ENCODE data around the gene CXCL5.

Gene CXCL5

DNA sequence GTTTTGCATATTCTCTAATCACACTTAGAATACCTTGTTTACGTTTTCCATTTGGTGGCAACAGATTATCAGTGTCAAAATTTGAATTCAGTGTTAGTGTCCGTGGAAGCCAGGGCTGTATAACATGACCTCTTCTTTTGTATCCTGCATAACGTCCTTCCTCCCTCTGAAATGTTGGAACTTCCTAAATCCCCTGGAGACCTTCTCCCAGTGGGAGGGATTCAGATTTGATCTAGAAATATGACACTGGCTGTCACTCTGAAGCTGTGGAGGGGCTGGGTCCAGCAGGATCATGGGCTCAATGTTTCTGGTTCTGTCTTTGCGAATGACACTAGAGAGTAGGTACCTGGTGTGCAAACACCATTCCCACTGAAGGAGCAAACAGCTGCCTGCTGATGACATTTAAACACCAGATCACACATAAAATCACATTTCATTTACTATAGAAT lies 40.9 kb upstream of the CXCL5 start:
- TF ChIP-seq, protein P1, sequence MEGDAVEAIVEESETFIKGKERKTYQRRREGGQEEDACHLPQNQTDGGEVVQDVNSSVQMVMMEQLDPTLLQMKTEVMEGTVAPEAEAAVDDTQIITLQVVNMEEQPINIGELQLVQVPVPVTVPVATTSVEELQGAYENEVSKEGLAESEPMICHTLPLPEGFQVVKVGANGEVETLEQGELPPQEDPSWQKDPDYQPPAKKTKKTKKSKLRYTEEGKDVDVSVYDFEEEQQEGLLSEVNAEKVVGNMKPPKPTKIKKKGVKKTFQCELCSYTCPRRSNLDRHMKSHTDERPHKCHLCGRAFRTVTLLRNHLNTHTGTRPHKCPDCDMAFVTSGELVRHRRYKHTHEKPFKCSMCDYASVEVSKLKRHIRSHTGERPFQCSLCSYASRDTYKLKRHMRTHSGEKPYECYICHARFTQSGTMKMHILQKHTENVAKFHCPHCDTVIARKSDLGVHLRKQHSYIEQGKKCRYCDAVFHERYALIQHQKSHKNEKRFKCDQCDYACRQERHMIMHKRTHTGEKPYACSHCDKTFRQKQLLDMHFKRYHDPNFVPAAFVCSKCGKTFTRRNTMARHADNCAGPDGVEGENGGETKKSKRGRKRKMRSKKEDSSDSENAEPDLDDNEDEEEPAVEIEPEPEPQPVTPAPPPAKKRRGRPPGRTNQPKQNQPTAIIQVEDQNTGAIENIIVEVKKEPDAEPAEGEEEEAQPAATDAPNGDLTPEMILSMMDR (IDR thresholded peaks at IDR 0.05; ENCODE audit: low read depth, low read length): no peak
- no peak for DNase-seq (ENCODE audit: extremely low read depth, low read depth)

DNA sequence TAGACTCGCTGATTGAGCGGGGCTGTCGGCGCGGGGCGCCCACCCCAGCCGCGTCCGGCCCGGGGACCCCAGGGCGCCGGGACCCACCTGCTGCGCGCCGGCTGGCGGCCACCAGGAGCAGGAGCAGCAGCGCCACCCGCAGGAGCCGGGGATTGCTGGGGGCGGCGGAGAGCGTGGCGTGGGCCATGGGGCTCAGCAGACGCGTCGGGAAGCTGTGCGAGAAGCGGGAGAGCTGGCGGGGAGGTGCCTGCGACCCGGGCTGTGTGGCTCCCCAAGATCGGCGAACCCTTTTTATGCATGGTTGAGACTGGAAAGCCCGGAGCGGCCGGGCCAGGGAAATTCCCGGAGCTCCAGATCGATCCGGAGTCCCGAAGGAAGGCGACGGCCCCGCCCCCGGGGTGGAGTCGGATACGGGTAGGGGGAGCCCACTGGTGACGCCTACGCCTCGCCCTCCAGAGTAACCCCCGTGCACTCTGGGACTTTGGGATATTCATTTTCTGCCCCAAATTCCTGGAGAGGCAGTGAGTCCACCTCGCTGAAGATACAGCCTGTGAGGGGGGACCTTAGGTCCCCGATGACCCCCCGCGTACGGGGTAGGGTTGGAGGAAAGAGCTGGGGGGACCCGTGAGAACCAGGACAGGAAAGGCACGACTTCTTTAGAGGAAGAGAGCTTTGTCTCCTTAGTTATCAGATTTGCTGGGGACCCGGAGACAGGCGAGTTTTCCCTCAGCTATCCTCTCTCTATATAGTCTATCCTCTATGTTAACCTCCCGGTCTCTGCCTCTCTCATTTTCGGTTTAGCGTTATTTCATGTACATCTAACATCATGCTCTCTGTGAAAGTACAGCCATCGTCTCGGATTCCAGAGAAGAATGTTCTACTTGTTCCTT lies 40.2 kb upstream of the CXCL5 start, which contains the start of gene CXCL3:
Gene CXCL3 (minus strand): TSS at position 265 of the 890 bp plus-strand sequence. CDS start 78 bp downstream, at position 187.
- TF ChIP-seq, protein P1 (IDR thresholded peaks at IDR 0.05; ENCODE audit: low read depth, low read length): no peak; the same call in 1 of the 2 replicates
- DNase-seq (ENCODE audit: extremely low read depth, low read depth): no peak

DNA sequence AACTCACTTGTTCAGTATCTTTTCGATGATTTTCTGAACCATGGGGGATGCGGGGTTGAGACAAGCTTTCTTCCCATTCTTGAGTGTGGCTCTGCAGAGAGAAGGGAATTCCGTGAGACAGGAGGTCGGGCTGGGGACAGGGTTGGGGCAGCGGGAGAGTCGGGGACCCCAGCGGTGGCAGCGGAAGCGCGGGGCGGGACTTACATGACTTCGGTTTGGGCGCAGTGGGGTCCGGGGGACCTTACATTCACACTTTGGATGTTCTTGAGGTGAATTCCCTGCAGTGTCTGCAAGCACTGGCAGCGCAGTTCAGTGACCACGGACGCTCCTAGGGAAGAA lies 39.6 kb upstream of the CXCL5 start:
- TF ChIP-seq, protein P1 (IDR thresholded peaks at IDR 0.05; ENCODE audit: low read depth, low read length): no peak; the same call in 1 of the 2 replicates
- DNase-seq (ENCODE audit: extremely low read depth, low read depth): no peak

DNA sequence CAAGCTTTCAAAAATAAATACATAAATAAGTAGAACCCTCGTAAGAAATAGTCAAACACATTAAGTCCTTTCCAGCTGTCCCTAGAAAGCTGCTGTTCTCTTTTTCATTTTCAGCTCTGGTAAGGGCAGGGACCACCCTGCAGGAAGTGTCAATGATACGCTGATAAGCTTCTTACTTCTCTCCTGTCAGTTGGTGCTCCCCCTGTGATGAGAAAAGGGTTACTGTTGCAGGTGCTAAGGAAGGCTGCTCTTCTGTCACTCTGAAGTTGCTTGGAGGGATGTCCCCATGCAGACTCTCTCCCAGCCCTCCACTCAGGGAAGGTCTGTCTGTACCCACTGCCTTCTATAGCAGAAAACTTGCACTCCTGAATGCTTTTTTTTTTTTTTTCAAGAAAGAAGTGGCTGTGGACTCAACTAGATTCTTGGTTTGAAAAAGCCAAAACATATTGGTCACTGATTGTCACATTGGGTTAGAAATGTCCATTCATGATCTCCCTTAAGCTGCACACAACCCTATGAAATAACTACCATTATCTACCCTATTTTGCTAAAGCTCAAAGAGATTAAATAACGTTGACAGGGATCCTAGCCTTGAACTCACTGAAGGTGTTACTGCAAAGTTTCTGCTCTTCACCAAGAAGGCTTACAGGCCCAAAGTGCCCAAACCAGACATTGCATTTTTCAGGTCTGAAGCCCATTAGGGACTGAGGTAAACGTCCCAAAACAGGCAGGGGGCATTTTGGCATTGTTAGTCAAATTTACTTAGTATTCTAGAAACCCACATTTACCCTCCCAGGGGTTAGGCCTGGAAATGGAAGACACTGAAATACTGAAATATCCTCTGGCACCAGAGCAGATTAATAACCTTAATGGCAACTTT lies 38.8 kb upstream of the CXCL5 start:
- TF ChIP-seq, protein P1 (IDR thresholded peaks at IDR 0.05; ENCODE audit: low read depth, low read length): no peak
- no peak for DNase-seq (ENCODE audit: extremely low read depth, low read depth)

DNA sequence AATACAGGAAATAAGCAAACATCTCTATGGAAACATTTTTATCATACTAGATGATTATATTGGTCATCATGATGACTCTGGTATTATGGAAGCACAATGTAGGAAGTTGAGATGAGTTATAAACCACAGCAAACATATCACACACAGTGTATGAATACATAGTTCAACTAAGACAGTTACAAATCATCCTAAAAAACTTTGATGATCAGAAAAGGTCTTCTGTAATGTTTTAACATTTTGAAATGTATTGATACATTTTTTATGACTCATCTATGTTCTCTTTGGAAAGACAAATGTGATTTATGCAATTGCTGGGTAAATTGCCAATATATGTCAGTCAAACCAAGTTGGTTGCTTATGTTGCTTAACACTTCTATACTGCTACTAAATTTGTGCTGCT lies 35.3 kb upstream of the CXCL5 start:
- no peak for DNase-seq (ENCODE audit: extremely low read depth, low read depth)
- TF ChIP-seq, protein P1 (IDR thresholded peaks at IDR 0.05; ENCODE audit: low read depth, low read length): no peak

DNA sequence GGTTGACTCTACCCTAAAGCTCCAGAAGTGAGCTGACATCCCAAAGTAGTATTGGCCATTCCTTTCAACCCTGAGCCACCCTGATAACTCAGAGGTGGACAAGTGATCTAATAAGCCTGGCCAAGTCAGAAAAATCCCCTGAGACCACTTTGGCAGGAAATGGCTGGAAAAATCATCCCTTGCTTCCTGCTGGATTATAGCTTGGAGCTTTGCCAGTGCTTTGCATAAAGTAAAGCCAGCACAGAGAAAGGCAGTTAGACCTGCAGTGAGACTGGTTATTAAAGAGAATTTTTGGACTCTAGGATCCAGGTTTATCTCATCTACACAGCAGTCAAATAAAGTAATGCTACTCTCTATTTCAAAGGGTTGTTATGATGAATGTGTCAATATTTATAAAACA lies 33.6 kb upstream of the CXCL5 start:
- TF ChIP-seq, protein P1 (IDR thresholded peaks at IDR 0.05; ENCODE audit: low read depth, low read length): no peak
- DNase-seq (ENCODE audit: extremely low read depth, low read depth): no peak
